Upper lobe of left lung (tissue), 6 donors: ENCODE results near the gene RPRD1B. TPM values are rescaled to one million over a fixed set of nuclear protein-coding genes. Genes with fewer than 3 reads are reported as not detected.
A peak's percentile ranks its signal among the peaks of the same experiment; 100 is the strongest.

ENCODE experiments used
- ATAC-seq, 2 donors: fragments of 200-7000 bp; cut with Tn5 transposase; one replicate each; pipeline ENCODE4 v1.9.1; 2022; ENCODE audit warnings: mild to moderate bottlenecking in 2 of 2, moderate library complexity in 2 of 2; ENCODE audit not compliant: low FRiP score in 2 of 2
- DNase-seq, 2 donors: peaks; one replicate each; pipeline ENCODE4 v3.0.0-alpha.2; 2019 to 2020
- H3K27ac ChIP-seq, 4 donors: fragments of 200-600 bp; sonication (generic); one replicate each; pipeline ENCODE4 v1.5.1; 2016 to 2019
- H3K27me3 ChIP-seq, 4 donors: fragments of 200-600 bp; sonication (generic); one replicate each; pipeline ENCODE4 v1.5.1; 2017 to 2019
- H3K36me3 ChIP-seq, 4 donors: fragments of 200-600 bp; sonication (generic); one replicate each; pipeline ENCODE4 v1.5.1; 2016 to 2019
- H3K4me1 ChIP-seq, 4 donors: fragments of 200-600 bp; sonication (generic); one replicate each; pipeline ENCODE4 v1.5.1; 2018 to 2019
- H3K4me3 ChIP-seq, 4 donors: fragments of 200-600 bp; sonication (generic); one replicate each; pipeline ENCODE4 v1.5.1; 2017 to 2019; ENCODE audit warnings: mild to moderate bottlenecking in 2 of 4, moderate library complexity in 1 of 4
- H3K9me3 ChIP-seq, 4 donors: fragments of 200-600 bp; sonication (generic); one replicate each; pipeline ENCODE4 v1.5.1; 2018 to 2019
- CTCF ChIP-seq, 6 experiments: fragments of 450-650 bp in 4 of 6; fragments of 200-600 bp in 2 of 6; sonication (generic) in 2 of 6; IDR thresholded peaks; one replicate each; pipeline ENCODE4 v1.5.1; 2016 to 2019; ENCODE audit warnings: antibody characterized with exemption in 6 of 6
- EP300 ChIP-seq, 4 donors: sonication (generic); formaldehyde crosslinking; IDR thresholded peaks; one replicate each; pipeline ENCODE4 v1.5.1; 2017; ENCODE audit warnings: antibody characterized with exemption in 4 of 4, control low read depth in 2 of 4
- POLR2A ChIP-seq, 4 donors: fragments of 450-650 bp; IDR thresholded peaks; one replicate each; pipeline ENCODE4 v1.5.1; 2016 to 2017; ENCODE audit warnings: antibody characterized with exemption in 4 of 4, mild to moderate bottlenecking in 2 of 4
- POLR2AphosphoS5 ChIP-seq, 2 donors: sonication (generic); formaldehyde crosslinking; IDR thresholded peaks; one replicate each; pipeline ENCODE4 v1.5.1; 2017; ENCODE audit warnings: antibody characterized with exemption in 2 of 2
- WGBS, 2 donors: methylation state at CpG; one replicate each; pipeline ENCODE4 v1.1.5; 2017 to 2018; 5-methylcytosine and 5-hydroxymethylcytosine counted together
- total RNA-seq, 6 donors: library from RNA; depleted of rRNA in 4 of 6; stranded (reverse); fragments of >200 nt in 4 of 6; gene quantifications; one replicate each; pipeline versions ENCODE4 v1.1.0 to v1.2.1, GENCODE V29; 2016 to 2021
- donor health status: DM: no; HTN: no; CAD: no; lungs with moderate emphysema.
- donor health status: DM: no; HTN: yes; CAD: no; lungs with severe emphysema.

RPRD1B gene
- total RNA-seq, 6 donors from 2014 or later = 26.0 to 75.4 (median 29.2) TPM

GRCh38 chr20:38079353-38079752 is 45.8 kb downstream of the RPRD1B start:
- WGBS, 2 donors = 96 to 97% methylated on average over 3 of the region's 3 CpGs
- DNase-seq = no peak
- no peak overlapping the region for H3K27ac ChIP-seq
- H3K27me3 ChIP-seq = no peaks in the 10 kb centered on the region
- peaks cover 0 to 22% (median 5%) of the 10 kb centered on the region in 4 donors for H3K36me3 ChIP-seq
- no peak for ATAC-seq
- H3K4me3 ChIP-seq = no peak overlapping the region
- peaks cover 30 to 38% (median 34%) of the 10 kb centered on the region in 4 donors for H3K4me1 ChIP-seq
- TF ChIP-seq POLR2AphosphoS5 (IDR thresholded peaks at IDR 0.05) = no peak
- no peak for TF ChIP-seq EP300 (IDR thresholded peaks at IDR 0.05)
- TF ChIP-seq POLR2A (IDR thresholded peaks at IDR 0.05) = no peak
- no peak for TF ChIP-seq CTCF (IDR thresholded peaks at IDR 0.05)
- H3K9me3 ChIP-seq = no peaks in the 10 kb centered on the region

- WGBS, 2 donors = 56 to 65% methylated on average over 3 of the region's 3 CpGs
- Histone ChIP-seq H3K4me1 (peaks cover 23 to 31% (median 28%) of the 10 kb centered on the region in 4 donors), H3K27me3 (no peaks in the 10 kb centered on the region), H3K27ac (no peak overlapping the region), H3K9me3 (no peaks in the 10 kb centered on the region), H3K4me3 (no peak overlapping the region), H3K36me3 (peaks cover 0 to 40% (median 7%) of the 10 kb centered on the region in 4 donors)
- DNase-seq (no peak), ATAC-seq (no peak)
- TF ChIP-seq POLR2AphosphoS5 (IDR thresholded peaks at IDR 0.05) = no peak
- no peak for TF ChIP-seq POLR2A (IDR thresholded peaks at IDR 0.05)
These were observed 48.0 kb downstream of the RPRD1B start for GRCh38 chr20:38081575-38081974.

- Histone ChIP-seq H3K9me3 (no peaks in the 10 kb centered on the region), H3K4me1 (peaks cover 23 to 33% (median 28%) of the 10 kb centered on the region in 4 donors), H3K36me3 (peaks cover 0 to 46% (median 8%) of the 10 kb centered on the region in 4 donors), H3K27me3 (no peaks in the 10 kb centered on the region), H3K27ac (peak overlapping the region in 2 of 4 donors; percentile 75), H3K4me3 (no peak overlapping the region)
- DNase-seq (no peak), ATAC-seq (no peak)
- TF ChIP-seq POLR2A (IDR thresholded peaks at IDR 0.05) (no peak), EP300 (IDR thresholded peaks at IDR 0.05) (no peak), CTCF (IDR thresholded peaks at IDR 0.05) (no peak), POLR2AphosphoS5 (IDR thresholded peaks at IDR 0.05) (no peak)
These were observed 49.3 kb downstream of the RPRD1B start for GRCh38 chr20:38082894-38083293.

- no peak for TF ChIP-seq POLR2A (IDR thresholded peaks at IDR 0.05)
- peak; percentile 30 to 57 for TF ChIP-seq POLR2AphosphoS5 (IDR thresholded peaks at IDR 0.05)
- peaks cover 23 to 33% (median 28%) of the 10 kb centered on the region in 4 donors for H3K4me1 ChIP-seq
- H3K9me3 ChIP-seq = no peaks in the 10 kb centered on the region
- DNase-seq (no peak), ATAC-seq (no peak)
- peaks cover 0 to 52% (median 11%) of the 10 kb centered on the region in 4 donors for H3K36me3 ChIP-seq
- WGBS, 2 donors = 80 to 81% methylated on average over 12 of the region's 12 CpGs
- no peaks in the 10 kb centered on the region for H3K27me3 ChIP-seq
- H3K27ac ChIP-seq = peak overlapping the region; percentile 68 to 75 (median 73)
- no peak overlapping the region for H3K4me3 ChIP-seq
These were observed 49.9 kb downstream of the RPRD1B start for GRCh38 chr20:38083338-38084048.

- Histone ChIP-seq H3K4me1 (peaks cover 23 to 33% (median 28%) of the 10 kb centered on the region in 4 donors), H3K9me3 (no peaks in the 10 kb centered on the region), H3K27ac (peak overlapping the region; percentile 68 to 75 (median 73)), H3K27me3 (no peaks in the 10 kb centered on the region), H3K4me3 (no peak overlapping the region), H3K36me3 (peaks cover 0 to 53% (median 16%) of the 10 kb centered on the region in 4 donors)
- TF ChIP-seq POLR2AphosphoS5 (IDR thresholded peaks at IDR 0.05) (peak in 1 of 2 donors; percentile 28), POLR2A (IDR thresholded peaks at IDR 0.05) (no peak), EP300 (IDR thresholded peaks at IDR 0.05) (peak in 2 of 4 donors; percentile 8 to 19), CTCF (IDR thresholded peaks at IDR 0.05) (no peak)
- DNase-seq = no peak
- peak in 1 of 2 donors; percentile 43 for ATAC-seq
- WGBS, 2 donors = 42 to 44% methylated on average over 5 of the region's 5 CpGs
These were observed 50.9 kb downstream of the RPRD1B start for GRCh38 chr20:38084425-38084951.
